ENCODE results near the gene NME9.

Gene NME9

DNA sequence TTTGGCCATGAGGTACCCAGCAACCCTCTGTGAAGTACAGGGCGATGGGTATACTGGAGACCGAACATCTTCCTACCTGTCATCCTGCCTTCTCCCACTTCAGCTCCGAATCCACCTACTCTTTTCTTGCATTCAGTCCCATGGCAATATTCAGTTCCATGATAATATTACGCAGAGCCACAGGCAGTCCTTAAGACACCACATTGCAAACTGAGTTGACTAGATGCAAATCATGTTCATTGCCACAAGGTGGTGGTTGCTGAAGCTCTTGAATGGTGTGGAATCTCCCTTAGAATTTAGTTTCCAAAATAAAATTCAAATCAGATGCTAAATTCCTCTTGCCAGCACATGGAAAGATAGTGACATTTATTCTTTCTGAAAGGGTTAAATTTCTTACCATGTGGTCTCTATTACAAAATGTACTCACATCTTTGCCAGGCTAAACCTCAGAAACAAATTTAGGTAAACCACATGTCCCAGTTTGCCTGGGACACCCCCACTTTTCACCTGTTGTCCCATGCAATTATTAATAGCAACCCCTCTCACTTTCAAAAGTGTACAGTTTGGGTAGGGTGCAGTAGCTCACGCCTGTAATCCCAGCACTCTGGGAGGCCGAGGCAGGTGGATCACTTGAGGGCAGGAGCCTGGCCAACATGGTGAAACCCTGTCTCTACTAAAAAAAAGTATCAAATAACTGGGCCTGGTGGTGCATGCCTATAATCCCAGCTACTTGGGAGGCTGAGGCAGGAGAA lies 1.7 kb upstream of the NME9 start:
- no peak for DNase-seq

- DNase-seq, result no peak
These were observed 288 bp upstream of the NME9 start for GRCh38 chr3:138329984-138330293.

DNA sequence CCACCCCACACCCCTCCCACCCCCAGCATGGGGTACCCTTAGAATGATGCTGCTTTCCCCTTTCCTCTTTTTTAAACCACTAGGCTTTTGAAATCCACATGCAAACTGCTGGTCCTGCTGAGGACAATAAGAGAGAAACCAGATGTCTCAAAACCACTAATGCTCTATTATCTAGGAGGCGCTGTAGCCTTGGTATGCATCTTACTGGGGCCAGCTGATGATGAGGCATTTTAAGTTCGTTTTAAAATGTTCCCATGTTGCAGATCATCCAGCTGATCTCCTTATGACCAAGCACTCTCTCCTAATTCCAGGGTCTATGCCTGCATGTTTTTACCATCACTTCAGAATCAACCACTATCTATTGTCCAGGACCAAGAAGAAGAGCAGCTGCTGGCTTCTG lies 1.3 kb downstream of the NME9 start:
- no peak for DNase-seq

DNA sequence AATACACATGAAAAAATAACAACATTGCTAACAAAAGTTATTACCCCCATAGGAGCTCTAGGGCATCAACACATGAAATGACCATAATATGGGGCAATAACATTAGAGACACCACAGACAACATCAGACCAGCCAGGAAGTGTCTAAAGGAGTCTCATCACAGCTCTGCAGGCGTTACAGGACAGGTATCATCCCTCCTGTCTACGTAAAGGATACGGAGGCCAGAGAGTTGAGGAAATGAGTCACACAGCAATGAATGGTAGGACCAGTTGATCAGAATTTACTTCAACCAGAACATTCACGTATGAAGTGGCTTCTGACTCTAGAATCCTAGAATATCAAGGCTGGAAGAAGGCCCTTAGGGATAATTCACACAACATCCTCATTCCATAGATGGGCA lies 1.8 kb downstream of the NME9 start:
- DNase-seq, result no peak

GRCh38 chr3:138326866-138327595 lies 2.6 kb downstream of the NME9 start:
- no peak for DNase-seq

- DNase-seq, result no peak
These were observed 3.7 kb downstream of the NME9 start for GRCh38 chr3:138325990-138326389.

GRCh38 chr3:138323971-138324370 lies 5.7 kb downstream of the NME9 start:
- no peak for DNase-seq

GRCh38 chr3:138317687-138318086 lies 12.0 kb downstream of the NME9 start:
- no peak for DNase-seq

- no peak for DNase-seq
These were observed 14.9 kb downstream of the NME9 start for GRCh38 chr3:138314751-138315150.

GRCh38 chr3:138310494-138310893 lies 19.2 kb downstream of the NME9 start:
- no peak for DNase-seq

GRCh38 chr3:138308783-138309182 lies 20.9 kb downstream of the NME9 start:
- DNase-seq, result no peak

DNA sequence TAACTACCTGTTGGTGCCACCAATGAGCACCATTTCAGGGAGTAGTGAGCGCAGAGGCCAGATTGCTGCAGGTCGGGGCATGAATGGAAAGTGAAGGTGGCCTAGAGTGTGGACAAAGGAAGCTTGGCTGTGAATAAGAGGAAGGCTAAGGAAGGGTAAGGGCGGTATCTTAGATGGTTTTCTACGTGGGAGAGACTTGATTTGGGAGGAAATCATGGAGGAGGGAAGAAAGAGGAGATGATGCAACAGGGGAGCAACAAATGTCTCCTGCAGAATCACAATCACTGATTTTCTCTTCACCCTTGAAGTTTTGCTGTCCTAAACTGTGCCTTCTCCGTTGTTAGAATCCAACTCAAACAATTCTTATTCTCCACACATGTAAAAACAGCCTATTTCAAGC lies 21.8 kb downstream of the NME9 start:
- DNase-seq, result no peak

GRCh38 chr3:138303474-138303873 lies 26.2 kb downstream of the NME9 start:
- no peak for DNase-seq

DNA sequence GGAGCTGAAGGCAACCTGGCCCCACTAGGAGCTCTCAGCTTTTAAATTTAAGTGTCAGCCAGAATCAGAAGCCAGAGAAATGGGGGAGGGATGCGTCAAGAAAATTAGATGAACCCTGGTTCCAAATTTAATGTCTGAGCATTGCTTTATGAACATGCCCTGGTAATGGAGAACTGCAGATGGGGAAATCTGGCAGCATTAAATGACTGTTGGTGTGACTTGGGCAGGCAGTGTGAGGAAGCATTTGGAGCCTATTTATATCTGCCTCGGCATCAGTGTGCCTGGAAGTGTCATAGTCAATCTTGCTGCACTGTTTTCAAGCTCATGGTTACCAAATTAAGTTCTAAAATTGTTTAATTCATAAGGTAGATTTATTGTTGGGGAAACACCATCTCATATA lies 29.0 kb downstream of the NME9 start:
- DNase-seq, result no peak

GRCh38 chr3:138297876-138298275 lies 31.8 kb downstream of the NME9 start:
- DNase-seq, result no peak

- DNase-seq, result no peak
These were observed 32.5 kb downstream of the NME9 start for GRCh38 chr3:138297059-138297607.

GRCh38 chr3:138296639-138297038 lies 33.0 kb downstream of the NME9 start:
- no peak for DNase-seq

DNA sequence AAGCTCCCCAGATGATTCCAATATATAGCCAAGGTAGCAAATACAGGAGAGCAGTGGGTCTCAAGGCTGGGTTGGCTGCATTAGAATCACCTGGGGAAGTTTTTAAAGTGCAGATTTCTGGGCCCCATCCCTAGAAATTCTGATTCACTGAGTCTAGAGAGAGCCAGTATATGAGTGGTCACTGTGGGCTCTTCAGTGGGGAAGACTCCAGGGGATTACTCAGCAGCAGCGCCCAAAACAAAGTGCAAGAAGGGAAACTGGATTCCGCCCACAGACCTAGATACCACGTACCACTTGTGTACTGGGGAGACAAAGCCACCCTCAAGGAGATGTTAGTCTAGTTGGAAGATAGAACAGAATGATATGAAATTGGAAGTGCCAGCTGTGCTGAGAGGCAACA lies 40.0 kb downstream of the NME9 start:
- no peak for DNase-seq

DNA sequence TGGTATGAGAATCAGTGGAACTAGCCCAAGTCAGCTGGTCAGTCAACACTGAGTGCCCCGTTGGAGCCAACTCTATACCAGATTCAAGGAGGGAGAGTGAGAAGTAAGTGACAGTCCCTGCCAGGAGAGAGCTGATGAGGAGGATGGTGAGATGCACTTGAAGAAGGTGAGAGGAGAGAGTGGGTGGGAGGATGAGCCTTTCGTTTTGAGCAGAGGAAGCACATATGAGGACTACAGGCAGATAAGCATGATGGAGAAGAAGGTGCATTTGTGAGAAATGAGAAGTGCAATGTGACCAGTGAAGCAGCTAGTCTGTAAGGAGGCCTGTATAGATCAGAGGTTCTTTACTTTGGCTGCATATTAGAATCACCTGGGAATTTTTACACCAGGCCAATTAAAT lies 40.4 kb downstream of the NME9 start:
- no peak for DNase-seq

DNA sequence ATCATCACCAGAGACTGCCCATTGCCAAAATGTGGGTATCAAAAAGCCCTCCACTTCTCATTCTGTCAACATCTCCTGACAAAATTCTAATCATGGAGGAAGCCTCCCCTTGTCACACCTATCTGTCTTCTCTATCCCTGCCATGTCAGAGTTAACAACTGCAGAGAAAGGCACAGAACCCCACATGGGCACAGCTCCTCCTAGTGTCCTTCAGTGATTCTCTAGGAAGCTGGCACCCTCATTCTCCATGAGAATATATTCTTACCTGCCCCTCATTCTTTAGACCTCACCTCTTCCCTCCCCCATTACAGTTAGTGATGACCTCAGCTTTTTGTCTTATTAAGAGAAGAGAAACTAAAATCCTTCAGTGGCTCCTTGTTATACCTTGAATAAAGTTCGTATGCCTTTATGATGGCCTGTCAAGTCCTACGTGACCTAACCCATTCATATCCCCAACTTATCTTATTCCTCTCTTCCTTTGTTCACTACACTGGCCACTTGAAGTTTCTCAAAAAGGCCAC lies 44.6 kb downstream of the NME9 start:
- no peak for DNase-seq

DNA sequence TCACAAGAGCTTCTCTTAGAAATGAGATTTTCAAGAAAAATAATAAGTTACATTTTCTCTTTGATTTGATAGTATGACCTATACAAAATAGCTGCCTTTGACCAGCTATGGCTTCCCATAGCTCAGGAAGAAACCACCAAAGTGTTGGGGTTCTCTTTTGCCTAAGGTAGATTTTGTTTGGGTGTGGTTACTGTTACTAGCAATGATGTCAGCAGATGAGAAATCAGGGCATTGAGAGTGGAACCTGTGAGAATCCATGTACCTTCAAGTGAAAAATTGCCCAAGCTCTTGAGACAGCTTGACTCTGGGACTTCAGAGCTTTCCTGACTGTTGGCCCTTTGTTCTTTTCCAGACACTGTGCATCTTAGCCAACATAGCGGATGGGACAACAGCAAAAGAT lies 45.6 kb downstream of the NME9 start:
- DNase-seq, result no peak

- DNase-seq, result no peak
These were observed 46.8 kb downstream of the NME9 start for GRCh38 chr3:138282836-138283235.

DNA sequence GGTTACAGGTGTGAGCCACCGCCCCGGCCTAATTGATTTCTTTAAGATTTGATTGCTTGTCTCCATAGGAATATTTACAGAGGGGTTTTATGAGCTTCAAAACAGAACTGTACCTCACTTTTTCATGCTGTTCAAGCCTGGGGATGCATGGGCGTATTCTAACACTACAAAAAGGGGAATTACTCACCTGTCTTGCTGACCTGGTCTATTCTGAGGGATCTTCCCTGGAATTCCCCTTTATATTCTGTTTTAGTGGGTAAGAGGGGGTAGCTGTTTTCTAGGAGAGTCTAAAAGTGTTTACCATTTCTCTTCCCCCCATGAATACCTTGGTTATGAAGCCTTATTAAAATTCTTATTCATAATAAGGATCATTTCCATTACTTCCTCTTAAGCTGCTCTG lies 48.1 kb downstream of the NME9 start:
- no peak for DNase-seq

- no peak for DNase-seq
These were observed 58.4 kb downstream of the NME9 start for GRCh38 chr3:138271189-138271794.
